ENCODE results near the gene PARD3B.
"Not testable (repeated sequence)": the region's sequence is repeated elsewhere in the genome, so short reads cannot be mapped to it uniquely, and the experiment has no call there.

PARD3B gene

DNA sequence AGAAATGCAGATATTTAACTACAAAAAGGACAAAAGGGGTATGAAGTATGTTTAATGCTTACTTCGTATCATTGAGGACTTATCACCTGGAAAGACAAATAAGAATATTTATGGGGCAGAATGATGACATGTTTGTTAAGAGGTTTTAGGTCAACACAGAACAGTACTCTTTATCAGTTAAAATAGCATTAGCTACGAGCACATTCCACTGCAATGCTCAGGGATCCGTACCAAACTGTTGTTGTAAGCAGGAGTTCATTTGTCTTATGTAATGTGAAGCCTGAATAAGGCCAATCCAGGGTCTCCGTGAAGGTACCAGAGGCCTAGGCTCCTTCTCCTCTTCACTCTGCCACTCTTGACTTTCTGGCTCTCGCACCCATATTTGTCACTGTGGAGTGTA lies 671.3 kb downstream of the PARD3B start:
- no peaks in the 10 kb centered on the region for H3K9me3 ChIP-seq (ENCODE audit: control insufficient read depth, insufficient read depth, low read length)
- no peaks in the 10 kb centered on the region for H3K79me2 ChIP-seq (ENCODE audit: control insufficient read depth, low read length)
- no peak for TF ChIP-seq EZH2phosphoT487 (IDR thresholded peaks at IDR 0.05; ENCODE audit: borderline replicate concordance, low read length)
- no peak overlapping the region for H3K4me3 ChIP-seq (ENCODE audit: low read length)
- no peaks in the 10 kb centered on the region for H3K27me3 ChIP-seq (ENCODE audit: control insufficient read depth, low read length)
- no peak overlapping the region for H3K27ac ChIP-seq (ENCODE audit: low read depth, low read length)
- H3K9me2 ChIP-seq (replicated peaks; ENCODE audit: control insufficient read depth, low read length), result no peaks in the 10 kb centered on the region
- no peaks in the 10 kb centered on the region for H4K20me1 ChIP-seq (ENCODE audit: control insufficient read depth, insufficient read depth, low read depth, low read length)
- H3F3A ChIP-seq (ENCODE audit: control insufficient read depth, insufficient read depth), result no peaks in the 10 kb centered on the region
- no peaks in the 10 kb centered on the region for H3K4me1 ChIP-seq (ENCODE audit: control insufficient read depth, low read length)
- no peaks in the 10 kb centered on the region for H3K36me3 ChIP-seq (ENCODE audit: control insufficient read depth, low read length)
- H3K4me2 ChIP-seq (ENCODE audit: low read length), result no peak overlapping the region

DNA sequence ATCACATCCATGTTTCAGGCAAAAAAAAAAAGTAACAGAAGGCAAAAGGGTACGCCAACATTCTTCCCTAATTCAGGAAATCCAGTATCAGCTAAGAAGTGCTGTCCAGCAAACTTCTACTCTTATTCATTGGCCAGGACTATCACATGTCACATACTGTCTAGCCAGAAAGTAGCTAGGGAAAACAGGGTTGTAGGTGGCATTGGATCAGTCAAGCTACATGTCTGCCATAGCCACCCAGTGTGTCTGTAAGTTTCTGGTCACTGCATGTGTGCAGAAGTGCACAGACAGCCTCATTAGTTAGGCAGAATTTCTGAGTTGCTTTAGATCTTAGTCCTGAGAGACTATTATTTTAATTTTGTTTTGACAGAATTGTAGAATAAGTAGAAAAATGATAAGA lies 671.7 kb downstream of the PARD3B start:
- no peak overlapping the region for H3K27ac ChIP-seq (ENCODE audit: low read depth, low read length)
- no peaks in the 10 kb centered on the region for H3F3A ChIP-seq (ENCODE audit: control insufficient read depth, insufficient read depth)
- H3K79me2 ChIP-seq (ENCODE audit: control insufficient read depth, low read length), result no peaks in the 10 kb centered on the region
- H4K20me1 ChIP-seq (ENCODE audit: control insufficient read depth, insufficient read depth, low read depth, low read length), result no peaks in the 10 kb centered on the region
- H3K4me3 ChIP-seq (ENCODE audit: low read length), result no peak overlapping the region
- no peaks in the 10 kb centered on the region for H3K9me2 ChIP-seq (replicated peaks; ENCODE audit: control insufficient read depth, low read length)
- no peak for TF ChIP-seq EZH2phosphoT487 (IDR thresholded peaks at IDR 0.05; ENCODE audit: borderline replicate concordance, low read length)
- TF ChIP-seq, protein P1, sequence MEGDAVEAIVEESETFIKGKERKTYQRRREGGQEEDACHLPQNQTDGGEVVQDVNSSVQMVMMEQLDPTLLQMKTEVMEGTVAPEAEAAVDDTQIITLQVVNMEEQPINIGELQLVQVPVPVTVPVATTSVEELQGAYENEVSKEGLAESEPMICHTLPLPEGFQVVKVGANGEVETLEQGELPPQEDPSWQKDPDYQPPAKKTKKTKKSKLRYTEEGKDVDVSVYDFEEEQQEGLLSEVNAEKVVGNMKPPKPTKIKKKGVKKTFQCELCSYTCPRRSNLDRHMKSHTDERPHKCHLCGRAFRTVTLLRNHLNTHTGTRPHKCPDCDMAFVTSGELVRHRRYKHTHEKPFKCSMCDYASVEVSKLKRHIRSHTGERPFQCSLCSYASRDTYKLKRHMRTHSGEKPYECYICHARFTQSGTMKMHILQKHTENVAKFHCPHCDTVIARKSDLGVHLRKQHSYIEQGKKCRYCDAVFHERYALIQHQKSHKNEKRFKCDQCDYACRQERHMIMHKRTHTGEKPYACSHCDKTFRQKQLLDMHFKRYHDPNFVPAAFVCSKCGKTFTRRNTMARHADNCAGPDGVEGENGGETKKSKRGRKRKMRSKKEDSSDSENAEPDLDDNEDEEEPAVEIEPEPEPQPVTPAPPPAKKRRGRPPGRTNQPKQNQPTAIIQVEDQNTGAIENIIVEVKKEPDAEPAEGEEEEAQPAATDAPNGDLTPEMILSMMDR (IDR thresholded peaks at IDR 0.05; ENCODE audit: low read depth, low read length, poor library complexity, severe bottlenecking), result no peak
- no peaks in the 10 kb centered on the region for H3K9me3 ChIP-seq (ENCODE audit: control insufficient read depth, insufficient read depth, low read length)
- no peak overlapping the region for H3K4me2 ChIP-seq (ENCODE audit: low read length)
- no peaks in the 10 kb centered on the region for H3K36me3 ChIP-seq (ENCODE audit: control insufficient read depth, low read length)
- no peaks in the 10 kb centered on the region for H3K4me1 ChIP-seq (ENCODE audit: control insufficient read depth, low read length)
- no peaks in the 10 kb centered on the region for H3K27me3 ChIP-seq (ENCODE audit: control insufficient read depth, low read length)

DNA sequence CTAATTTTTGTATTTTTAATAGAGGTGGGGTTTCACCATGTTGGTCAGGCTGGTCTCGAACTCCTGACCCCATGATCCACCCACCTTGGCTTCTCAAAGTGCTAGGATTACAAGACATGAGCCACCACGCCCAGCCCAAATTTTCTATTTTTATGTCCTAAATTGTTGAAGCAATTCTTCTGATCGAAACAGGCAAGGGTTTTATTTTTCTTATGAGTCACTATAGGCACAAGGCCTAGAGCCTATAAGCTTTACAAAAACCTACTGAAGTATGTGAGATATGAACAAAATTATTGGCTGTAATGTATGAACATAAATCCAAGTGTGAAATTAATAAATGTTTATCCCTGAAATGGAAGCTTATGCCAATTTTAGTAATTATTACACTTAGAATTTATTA lies 672.8 kb downstream of the PARD3B start:
- no peak overlapping the region for H3K4me2 ChIP-seq (ENCODE audit: low read length)
- no peaks in the 10 kb centered on the region for H4K20me1 ChIP-seq (ENCODE audit: control insufficient read depth, insufficient read depth, low read depth, low read length)
- no peak overlapping the region for H3K27ac ChIP-seq (ENCODE audit: low read depth, low read length)
- TF ChIP-seq, protein P1 (IDR thresholded peaks at IDR 0.05; ENCODE audit: low read depth, low read length, poor library complexity, severe bottlenecking), result no peak
- TF ChIP-seq EZH2phosphoT487 (IDR thresholded peaks at IDR 0.05; ENCODE audit: borderline replicate concordance, low read length), result no peak
- no peak overlapping the region for H3K4me3 ChIP-seq (ENCODE audit: low read length)
- no peaks in the 10 kb centered on the region for H3K4me1 ChIP-seq (ENCODE audit: control insufficient read depth, low read length)
- no peaks in the 10 kb centered on the region for H3K9me3 ChIP-seq (ENCODE audit: control insufficient read depth, insufficient read depth, low read length)
- no peaks in the 10 kb centered on the region for H3K79me2 ChIP-seq (ENCODE audit: control insufficient read depth, low read length)
- no peaks in the 10 kb centered on the region for H3K27me3 ChIP-seq (ENCODE audit: control insufficient read depth, low read length)
- no peaks in the 10 kb centered on the region for H3K9me2 ChIP-seq (replicated peaks; ENCODE audit: control insufficient read depth, low read length)
- no peaks in the 10 kb centered on the region for H3K36me3 ChIP-seq (ENCODE audit: control insufficient read depth, low read length)
- H3F3A ChIP-seq (ENCODE audit: control insufficient read depth, insufficient read depth), result no peaks in the 10 kb centered on the region

DNA sequence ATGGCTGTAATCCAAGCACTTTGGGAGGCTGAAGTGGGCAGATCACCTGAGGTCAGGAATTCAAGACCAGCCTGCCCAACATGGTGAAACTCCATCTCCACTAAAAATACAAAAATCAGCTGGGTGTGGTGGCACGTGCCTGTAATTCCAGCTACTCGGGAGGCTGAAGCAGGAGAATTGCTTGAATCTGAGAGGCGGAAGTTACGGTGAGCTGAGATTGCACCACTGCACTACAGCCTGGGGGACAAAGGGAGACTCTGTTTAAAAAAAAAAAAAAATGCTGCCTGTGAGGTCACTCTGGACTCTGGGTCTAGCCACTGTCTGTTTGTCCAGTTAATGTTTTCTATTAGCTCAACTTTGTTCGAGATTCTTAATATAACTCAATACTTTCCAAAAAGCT lies 673.5 kb downstream of the PARD3B start:
- H3K4me1 ChIP-seq (ENCODE audit: control insufficient read depth, low read length); H4K20me1 ChIP-seq (ENCODE audit: control insufficient read depth, insufficient read depth, low read depth, low read length); H3K4me3 ChIP-seq (ENCODE audit: low read length); H3K9me2 ChIP-seq (replicated peaks; ENCODE audit: control insufficient read depth, low read length); H3K4me2 ChIP-seq (ENCODE audit: low read length); H3K9me3 ChIP-seq (ENCODE audit: control insufficient read depth, insufficient read depth, low read length); H3K27ac ChIP-seq (ENCODE audit: low read depth, low read length); H3F3A ChIP-seq (ENCODE audit: control insufficient read depth, insufficient read depth); H3K79me2 ChIP-seq (ENCODE audit: control insufficient read depth, low read length); H3K27me3 ChIP-seq (ENCODE audit: control insufficient read depth, low read length); H3K36me3 ChIP-seq (ENCODE audit: control insufficient read depth, low read length): not testable (repeated sequence)
